Peyer's patch (tissue), 4 donors: Measurements from ENCODE around the gene ITGA11.

ENCODE experiments used
- CTCF ChIP-seq, 6 experiments: fragments of 450-650 bp in 4 of 6; fragments of 200-600 bp in 2 of 6; sonication (generic) in 1 of 6; IDR thresholded peaks; one replicate each; pipeline ENCODE4 v1.5.1; 2017 to 2019; ENCODE audit warnings: antibody characterized with exemption in 6 of 6, mild to moderate bottlenecking in 3 of 6, moderate library complexity in 1 of 6
- POLR2A ChIP-seq, 2 donors: fragments of 450-650 bp; IDR thresholded peaks; one replicate each; pipeline ENCODE4 v1.5.1; 2017; ENCODE audit warnings: antibody characterized with exemption in 2 of 2, mild to moderate bottlenecking in 2 of 2, moderate library complexity in 2 of 2

DNA sequence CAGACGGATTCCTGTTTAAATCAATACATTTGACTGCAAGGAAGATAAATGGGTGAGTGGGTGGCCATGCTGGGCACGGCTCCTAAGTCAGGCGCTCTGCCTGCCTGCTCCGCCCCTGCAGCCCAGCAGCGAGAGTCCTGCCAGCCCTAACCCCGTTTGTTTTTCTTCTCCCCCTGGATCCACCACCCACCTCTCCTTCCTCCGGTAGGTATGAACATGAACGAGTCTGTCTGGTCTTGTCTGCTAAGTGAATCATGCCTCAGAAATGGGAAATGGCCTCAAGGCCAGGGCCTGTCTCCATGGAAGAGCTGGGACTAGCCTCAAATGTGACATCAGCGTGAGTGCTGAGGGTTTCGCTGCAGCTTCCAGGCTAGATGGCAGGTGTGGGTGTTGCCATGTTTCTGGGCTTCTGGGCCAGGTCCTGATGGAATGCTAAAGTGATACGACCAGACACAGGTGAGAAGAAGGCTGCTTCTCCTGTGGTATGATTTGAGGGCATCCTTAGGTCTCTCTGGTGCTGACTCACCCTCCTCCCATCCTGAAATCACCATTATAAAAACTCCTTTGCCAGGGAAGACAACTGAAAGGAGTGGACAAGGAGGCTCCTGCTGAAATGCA, 160.0 kb downstream of the ITGA11 start:
- no peak for TF ChIP-seq CTCF (IDR thresholded peaks at IDR 0.05)
- no peak for TF ChIP-seq POLR2A (IDR thresholded peaks at IDR 0.05)
